Transverse colon (tissue), 4 donors: ENCODE measurements around the gene GRIK4. TPM values are rescaled to one million over a fixed set of nuclear protein-coding genes. Genes with fewer than 3 reads are reported as not detected.

Experiments used
- DNase-seq: peaks from one replicate; pipeline ENCODE4 v3.0.0-alpha.2; 2019
- H3K27ac ChIP-seq, 4 donors: fragments of 200-600 bp; sonication (generic); 2 replicates each; pipeline ENCODE4 v1.5.1; 2016 to 2018; ENCODE audit warnings: inconsistent platforms in 4 of 4
- H3K27me3 ChIP-seq: fragments of 200-600 bp; sonication (generic); 2 replicates; pipeline ENCODE4 v1.5.1; 2017; ENCODE audit warnings: inconsistent platforms
- H3K36me3 ChIP-seq, 4 donors: fragments of 200-600 bp; sonication (generic); 2 replicates each; pipeline ENCODE4 v1.5.1; 2017 to 2019; ENCODE audit warnings: inconsistent platforms in 4 of 4
- H3K4me1 ChIP-seq, 4 donors: fragments of 200-600 bp; sonication (generic); 2 replicates each; pipeline ENCODE4 v1.5.1; 2017 to 2020; ENCODE audit warnings: inconsistent platforms in 4 of 4
- H3K4me3 ChIP-seq, 4 donors: fragments of 200-600 bp; sonication (generic); 1 replicate in 1 of 4; 2 replicates in 3 of 4; pipeline versions ENCODE4 v1.5.1 to v1.6.1; 2017 to 2019; ENCODE audit warnings: inconsistent platforms in 4 of 4
- H3K9me3 ChIP-seq, 2 donors: fragments of 200-600 bp; sonication (generic); 2 replicates each; pipeline ENCODE4 v1.5.1; 2017 to 2019; ENCODE audit warnings: inconsistent platforms in 2 of 2
- CTCF ChIP-seq, 5 experiments: fragments of 200-600 bp in 3 of 5; fragments of 450-650 bp in 2 of 5; sonication (generic) in 3 of 5; IDR thresholded peaks; 1 replicate in 2 of 5; 2 replicates in 3 of 5; pipeline ENCODE4 v1.5.1; 2016 to 2017; ENCODE audit warnings: antibody characterized with exemption in 5 of 5, inconsistent platforms in 3 of 5, mild to moderate bottlenecking in 2 of 5, moderate library complexity in 1 of 5
- EP300 ChIP-seq: sonication (generic); formaldehyde crosslinking; IDR thresholded peaks from one replicate; pipeline ENCODE4 v1.6.1; 2017; ENCODE audit warnings: antibody characterized with exemption, low read depth
- POLR2A ChIP-seq: fragments of 450-650 bp; IDR thresholded peaks from one replicate; pipeline ENCODE4 v1.6.1; 2016; ENCODE audit warnings: antibody characterized with exemption, mild to moderate bottlenecking, moderate library complexity
- POLR2AphosphoS5 ChIP-seq, 3 donors: sonication (generic); formaldehyde crosslinking; IDR thresholded peaks; one replicate each; pipeline ENCODE4 v1.6.1; 2016; ENCODE audit warnings: antibody characterized with exemption in 3 of 3
- WGBS, 2 donors: methylation state at CpG; one replicate each; pipeline ENCODE4 v1.1.5; 2018; ENCODE audit warnings: low coverage in 1 of 2; 5-methylcytosine and 5-hydroxymethylcytosine counted together
- in situ Hi-C, 4 donors: fragments of 200-750 bp; cut with MboI; loops; one replicate each; pipeline versions ENCODE4 v1.15.0 to v1.15.1; 2017; ENCODE audit warnings: low sequenced_read_pairs in 3 of 4, low pct_ligation_motif_present in 1 of 4, low pct_unique_long_range_greater_than_20kb in 1 of 4
- intact Hi-C: fragments of 100-400 bp; cut with DNase I; formaldehyde crosslinking; loops from one replicate; pipeline ENCODE4 v1.15.1; 2023; ENCODE audit warnings: low total_unique reads
- total RNA-seq, 4 donors: library from RNA; depleted of rRNA; stranded (reverse); fragments of >200 nt; gene quantifications; one replicate each; pipeline ENCODE4 v1.1.0, GENCODE V29; 2016

GRIK4 gene
- total RNA-seq, 4 donors from 2014 or later = 2.6 TPM; not detected in 3

GRCh38 chr11:120682866-120683265 is 171.3 kb downstream of the GRIK4 start:
- no peak for TF ChIP-seq CTCF (IDR thresholded peaks at IDR 0.05)
- Histone ChIP-seq H3K9me3 (no peaks in the 10 kb centered on the region), H3K36me3 (no peaks in the 10 kb centered on the region), H3K4me1 (no peaks in the 10 kb centered on the region), H3K27me3 (peaks cover 16% of the 10 kb centered on the region), H3K4me3 (no peak overlapping the region), H3K27ac (no peak overlapping the region)
- no peak for DNase-seq
- intact Hi-C loops (no loop called here), in situ Hi-C loops (loop anchor here in 3 of 4 donors (5.0 to 25.0 kb wide), 3 partner anchors 161 to 171 kb away; partner anchors contain the start of gene GRIK4 (in 2 of the 3))
- WGBS, 2 donors = 49 to 91% methylated on average over 2 to 5 of the region's 5 CpGs

- in situ Hi-C loops (loop anchor here in 3 of 4 donors (5.0 to 25.0 kb wide), 3 partner anchors 172 to 179 kb away; partner anchors contain the start of gene GRIK4 (in 2 of the 3)), intact Hi-C loops (loop anchor here (5.0 kb wide), 1 partner anchor 164 kb away; no protein-coding TSS in a partner anchor)
- H3K36me3 ChIP-seq = no peaks in the 10 kb centered on the region
- DNase-seq = no peak
- H3K4me3 ChIP-seq = no peak overlapping the region
- H3K27me3 ChIP-seq = peaks cover 20% of the 10 kb centered on the region
- whole genome bisulfite sequencing, 2 donors = 83 to 89% methylated on average over 6 to 7 of the region's 7 CpGs
- no peak overlapping the region for H3K27ac ChIP-seq
- H3K4me1 ChIP-seq = no peaks in the 10 kb centered on the region
- no peaks in the 10 kb centered on the region for H3K9me3 ChIP-seq
- no peak for TF ChIP-seq CTCF (IDR thresholded peaks at IDR 0.05)
- TF ChIP-seq EP300 = no peak
Measured at GRCh38 chr11:120686516-120686915, 175.0 kb downstream of the GRIK4 start.

- Histone ChIP-seq H3K4me3 (no peak overlapping the region), H3K4me1 (no peaks in the 10 kb centered on the region), H3K9me3 (no peaks in the 10 kb centered on the region), H3K27ac (no peak overlapping the region), H3K27me3 (peaks cover 31% of the 10 kb centered on the region), H3K36me3 (no peaks in the 10 kb centered on the region)
- in situ Hi-C loops = loop anchor here in 3 of 4 donors (5.0 to 25.0 kb wide), 3 partner anchors 173 to 181 kb away; partner anchors contain the start of gene GRIK4 (in 2 of the 3)
- DNase-seq = no peak
- TF ChIP-seq EP300 (no peak), POLR2AphosphoS5 (IDR thresholded peaks at IDR 0.05) (no peak), CTCF (IDR thresholded peaks at IDR 0.05) (no peak), POLR2A (no peak)
- intact Hi-C loops = loop anchor here (5.0 kb wide), 1 partner anchor 166 kb away; no protein-coding TSS in a partner anchor
- WGBS, 2 donors = 20 to 71% methylated on average over 1 of the region's 1 CpG
Measured at GRCh38 chr11:120688163-120688562, 176.6 kb downstream of the GRIK4 start.

GRCh38 chr11:120689596-120690275 is 178.2 kb downstream of the GRIK4 start:
- WGBS, 2 donors = 88 to 89% methylated on average over 6 to 7 of the region's 7 CpGs
- intact Hi-C loops = loop anchor here (5.0 kb wide), 1 partner anchor 167 kb away; no protein-coding TSS in a partner anchor
- in situ Hi-C loops = loop anchor here in 3 of 4 donors (5.0 to 25.0 kb wide), 3 partner anchors 175 to 182 kb away; partner anchors contain the start of gene GRIK4 (in 2 of the 3)

More at GRCh38 chr11:120689596-120690275, 178.2 kb downstream of the GRIK4 start:
- TF ChIP-seq CTCF (IDR thresholded peaks at IDR 0.05) = no peak
- no peak for TF ChIP-seq POLR2A
- no peak for TF ChIP-seq EP300
- TF ChIP-seq POLR2AphosphoS5 (IDR thresholded peaks at IDR 0.05) = no peak
- Histone ChIP-seq H3K4me3 (no peak overlapping the region), H3K36me3 (no peaks in the 10 kb centered on the region), H3K9me3 (no peaks in the 10 kb centered on the region), H3K27me3 (peaks cover 31% of the 10 kb centered on the region), H3K4me1 (no peaks in the 10 kb centered on the region), H3K27ac (no peak overlapping the region)
- no peak for DNase-seq
